Smooth muscle cell (in vitro differentiated cells): Measurements from ENCODE around the gene TRAF4. TPM values are rescaled to one million over a fixed set of nuclear protein-coding genes. Genes with fewer than 3 reads are reported as not detected.

Source experiments
- DNase-seq: peaks from one replicate; lab custom pipeline; 2025; ENCODE audit not compliant: unreplicated experiment; lab: John Stamatoyannopoulos, UW
- H2AFZ ChIP-seq: fragments of 200-600 bp; sonication (generic); 2 replicates; pipeline ENCODE4 v1.6.0; 2016; ENCODE audit warnings: antibody characterized with exemption, low read depth, mild to moderate bottlenecking
- H3F3A ChIP-seq: fragments of 200-600 bp; sonication (generic); 2 replicates; pipeline ENCODE4 v1.6.0; 2017; ENCODE audit warnings: antibody characterized with exemption, low read depth
- H3K27ac ChIP-seq: fragments of 200-600 bp; sonication (generic); 2 replicates; pipeline ENCODE4 v1.5.1; 2016; ENCODE audit warnings: low read depth, mild to moderate bottlenecking
- H3K27me3 ChIP-seq: fragments of 200-600 bp; sonication (generic); 2 replicates; pipeline ENCODE4 v1.6.1; 2016; ENCODE audit warnings: low read depth, mild to moderate bottlenecking
- H3K36me3 ChIP-seq: fragments of 200-600 bp; sonication (generic); 2 replicates; pipeline ENCODE4 v1.5.1; 2016; ENCODE audit warnings: low read depth
- H3K4me1 ChIP-seq: fragments of 200-600 bp; sonication (generic); 2 replicates; pipeline ENCODE4 v1.5.1; 2016; ENCODE audit warnings: low read depth
- H3K4me2 ChIP-seq: fragments of 200-600 bp; sonication (generic); 2 replicates; pipeline ENCODE4 v1.6.0; 2016; ENCODE audit warnings: mild to moderate bottlenecking
- H3K4me3 ChIP-seq: fragments of 200-600 bp; sonication (generic); 2 replicates; pipeline ENCODE4 v1.5.1; 2016; ENCODE audit warnings: mild to moderate bottlenecking
- H3K79me2 ChIP-seq: fragments of 200-600 bp; sonication (generic); 2 replicates; pipeline ENCODE4 v1.6.0; 2016; ENCODE audit warnings: low read depth, mild to moderate bottlenecking
- H3K9ac ChIP-seq: fragments of 200-600 bp; sonication (generic); 2 replicates; pipeline ENCODE4 v1.6.0; 2016; ENCODE audit warnings: low read depth
- H3K9me3 ChIP-seq: fragments of 200-600 bp; sonication (generic); replicated peaks from 2 replicates; pipeline ENCODE4 v1.5.1; 2016; ENCODE audit warnings: low read depth
- H4K20me1 ChIP-seq: fragments of 200-600 bp; sonication (generic); 2 replicates; pipeline ENCODE4 v1.6.0; 2016; ENCODE audit warnings: low read depth
- CTCF ChIP-seq: fragments of 200-600 bp; sonication (generic); IDR thresholded peaks from 2 replicates; pipeline ENCODE4 v1.5.1; 2017; ENCODE audit warnings: borderline replicate concordance, mild to moderate bottlenecking, antibody characterized with exemption; ENCODE audit not compliant: insufficient read depth, poor library complexity, severe bottlenecking
- WGBS: methylation state at CpG from one replicate; pipeline ENCODE4 v1.1.7; 2016; ENCODE audit warnings: low lambda C conversion rate; 5-methylcytosine and 5-hydroxymethylcytosine counted together
- polyA plus RNA-seq: library from polyadenylated mRNA; unstranded; fragments of >200 nt; fragmentation: Nextera tagmentation; extraction: Ambion mirVana; gene quantifications from 2 replicates; pipeline ENCODE4 v1.2.1, GENCODE V29; 2016
- total RNA-seq: library from RNA; depleted of rRNA; stranded (reverse); fragments of >200 nt; gene quantifications from 2 replicates; pipeline ENCODE4 v1.2.3, GENCODE V29; 2014

Gene TRAF4
- total and polyA plus RNA-seq, 2 experiments from 2014 or later = 47.5 to 97.0 TPM

GRCh38 chr17:28748852-28749515 is 5.2 kb downstream of the TRAF4 start:
- H3K4me1 ChIP-seq = peaks cover 12% of the 10 kb centered on the region
- H3K36me3 ChIP-seq = no peaks in the 10 kb centered on the region
- no peak overlapping the region for H2AFZ ChIP-seq
- H3F3A ChIP-seq = peaks cover 45% of the 10 kb centered on the region
- no peaks in the 10 kb centered on the region for H3K27me3 ChIP-seq
- no peak overlapping the region for H3K4me3 ChIP-seq
- H3K4me2 ChIP-seq = no peak overlapping the region
- peaks cover 37% of the 10 kb centered on the region for H3K79me2 ChIP-seq
- H4K20me1 ChIP-seq = peaks cover 87% of the 10 kb centered on the region
- no peak overlapping the region for H3K27ac ChIP-seq
- no peak for DNase-seq
- no peak overlapping the region for H3K9ac ChIP-seq
- whole genome bisulfite sequencing = 91% methylated on average over 18 of the region's 18 CpGs
- TF ChIP-seq CTCF = no peak
- H3K9me3 ChIP-seq = no peaks in the 10 kb centered on the region

GRCh38 chr17:28749516-28750177 is 5.8 kb downstream of the TRAF4 start:
- Histone ChIP-seq H3K27me3 (no peaks in the 10 kb centered on the region), H3F3A (peaks cover 43% of the 10 kb centered on the region), H3K9ac (no peak overlapping the region), H3K4me3 (no peak overlapping the region), H3K4me1 (peaks cover 12% of the 10 kb centered on the region), H3K27ac (peak overlapping the region; percentile 39), H3K36me3 (no peaks in the 10 kb centered on the region), H3K4me2 (no peak overlapping the region), H3K9me3 (no peaks in the 10 kb centered on the region), H4K20me1 (peaks cover 83% of the 10 kb centered on the region), H2AFZ (no peak overlapping the region), H3K79me2 (peaks cover 30% of the 10 kb centered on the region)
- DNase-seq = no peak
- 68% methylated on average over 11 of the region's 11 CpGs for WGBS
- no peak for TF ChIP-seq CTCF

- peak; percentile 92 for TF ChIP-seq CTCF
- Histone ChIP-seq H3K79me2 (peaks cover 23% of the 10 kb centered on the region), H3K36me3 (no peaks in the 10 kb centered on the region)
Measured at GRCh38 chr17:28750178-28751047, 6.6 kb downstream of the TRAF4 start.

More at GRCh38 chr17:28750178-28751047, 6.6 kb downstream of the TRAF4 start:
- H2AFZ ChIP-seq = no peak overlapping the region
- H4K20me1 ChIP-seq = peaks cover 82% of the 10 kb centered on the region
- H3K27me3 ChIP-seq = no peaks in the 10 kb centered on the region
- H3K9me3 ChIP-seq = no peaks in the 10 kb centered on the region
- peaks cover 12% of the 10 kb centered on the region for H3K4me1 ChIP-seq
- no peak overlapping the region for H3K9ac ChIP-seq
- H3K4me2 ChIP-seq = no peak overlapping the region
- DNase-seq = peak; percentile 56
- WGBS = 53% methylated on average over 20 of the region's 20 CpGs
- H3F3A ChIP-seq = peaks cover 35% of the 10 kb centered on the region
- peak overlapping the region; percentile 26 for H3K27ac ChIP-seq
- no peak overlapping the region for H3K4me3 ChIP-seq
